Panc1 (cell line): ENCODE data around the gene KNSTRN.

ENCODE experiments used
- SIN3A ChIP-seq: IDR thresholded peaks from 2 replicates; pipeline ENCODE4 v1.6.1; 2012; ENCODE audit warnings: low read depth, mild to moderate bottlenecking, low read length, moderate library complexity, borderline replicate concordance; ENCODE audit not compliant: insufficient read depth
- TF ChIP-seq, protein P1 (sequence below): fragments of 450-650 bp; IDR thresholded peaks from 2 replicates; pipeline ENCODE4 v1.5.1; 2017; ENCODE audit warnings: mild to moderate bottlenecking

DNA sequence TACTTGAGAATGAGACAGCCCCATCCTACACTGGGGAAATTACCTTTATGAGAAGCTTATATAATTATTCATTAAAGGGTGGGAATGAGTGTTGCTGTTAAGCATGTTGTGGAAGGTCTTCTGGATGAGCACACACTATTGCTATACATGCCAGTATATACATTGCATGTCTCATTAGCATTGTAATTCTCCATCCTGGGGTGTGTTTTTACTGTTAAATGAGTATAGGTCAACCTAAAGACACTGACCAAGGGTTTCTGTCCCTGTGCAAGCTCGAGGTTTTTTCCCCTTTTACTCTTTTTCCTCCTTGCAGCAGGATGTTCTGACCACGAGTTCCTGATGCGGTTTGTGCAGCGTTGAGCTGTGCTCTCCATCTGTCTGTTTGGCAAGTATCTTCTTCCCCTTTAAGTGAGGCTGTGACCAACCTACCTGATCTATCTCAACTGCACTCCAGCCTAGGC lies 15.9 kb downstream of the KNSTRN start:
- TF ChIP-seq, protein P1, sequence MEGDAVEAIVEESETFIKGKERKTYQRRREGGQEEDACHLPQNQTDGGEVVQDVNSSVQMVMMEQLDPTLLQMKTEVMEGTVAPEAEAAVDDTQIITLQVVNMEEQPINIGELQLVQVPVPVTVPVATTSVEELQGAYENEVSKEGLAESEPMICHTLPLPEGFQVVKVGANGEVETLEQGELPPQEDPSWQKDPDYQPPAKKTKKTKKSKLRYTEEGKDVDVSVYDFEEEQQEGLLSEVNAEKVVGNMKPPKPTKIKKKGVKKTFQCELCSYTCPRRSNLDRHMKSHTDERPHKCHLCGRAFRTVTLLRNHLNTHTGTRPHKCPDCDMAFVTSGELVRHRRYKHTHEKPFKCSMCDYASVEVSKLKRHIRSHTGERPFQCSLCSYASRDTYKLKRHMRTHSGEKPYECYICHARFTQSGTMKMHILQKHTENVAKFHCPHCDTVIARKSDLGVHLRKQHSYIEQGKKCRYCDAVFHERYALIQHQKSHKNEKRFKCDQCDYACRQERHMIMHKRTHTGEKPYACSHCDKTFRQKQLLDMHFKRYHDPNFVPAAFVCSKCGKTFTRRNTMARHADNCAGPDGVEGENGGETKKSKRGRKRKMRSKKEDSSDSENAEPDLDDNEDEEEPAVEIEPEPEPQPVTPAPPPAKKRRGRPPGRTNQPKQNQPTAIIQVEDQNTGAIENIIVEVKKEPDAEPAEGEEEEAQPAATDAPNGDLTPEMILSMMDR: no peak
- TF ChIP-seq SIN3A: no peak
